GM10266 (cell line): Measurements from ENCODE around the gene MUCL3.

Experiments used
- DNase-seq: peaks from one replicate; pipeline ENCODE4 v3.0.0; 2012; ENCODE audit errors: extremely low spot score
- CTCF ChIP-seq: IDR thresholded peaks from 2 replicates; pipeline ENCODE4 v1.5.1; 2012; ENCODE audit warnings: mild to moderate bottlenecking, low read depth; ENCODE audit not compliant: control insufficient read depth, insufficient read depth; ENCODE audit errors: missing control alignments

Gene MUCL3

GRCh38 chr6:30935018-30935417 lies 5.8 kb upstream of the MUCL3 start:
- TF ChIP-seq CTCF, result no peak
- no peak for DNase-seq

GRCh38 chr6:30937265-30937664 lies 3.5 kb upstream of the MUCL3 start:
- DNase-seq, result no peak
- TF ChIP-seq CTCF, result no peak

- DNase-seq, result no peak
- TF ChIP-seq CTCF, result no peak
Measured at GRCh38 chr6:30938730-30939129, 2.0 kb upstream of the MUCL3 start.

- DNase-seq, result no peak
- no peak for TF ChIP-seq CTCF
Measured at GRCh38 chr6:30939473-30939872, 1.3 kb upstream of the MUCL3 start.

GRCh38 chr6:30942338-30943060 lies 1.7 kb downstream of the MUCL3 start:
- DNase-seq, result no peak
- TF ChIP-seq CTCF, result no peak

- no peak for DNase-seq
- no peak for TF ChIP-seq CTCF
Measured at GRCh38 chr6:30944051-30944450, 3.3 kb downstream of the MUCL3 start.

GRCh38 chr6:30945281-30945680 lies 4.5 kb downstream of the MUCL3 start:
- DNase-seq, result no peak
- no peak for TF ChIP-seq CTCF
